GM12878 (cell line): ENCODE results near the gene CSMD2. TPM values are rescaled to one million over a fixed set of nuclear protein-coding genes. Genes with fewer than 3 reads are reported as not detected.

Experiments
- CREM ChIP-seq: IDR thresholded peaks from 2 replicates; pipeline ENCODE4 v1.6.1; 2014; ENCODE audit warnings: antibody characterized with exemption, low read depth
- EP300 ChIP-seq, 2 experiments: fragments of 150-350 bp in 1 of 2; IDR thresholded peaks; 2 replicates each; pipeline ENCODE4 v1.6.1; 2011 to 2012; ENCODE audit warnings: low read depth in 2 of 2, low read length in 2 of 2, borderline replicate concordance in 1 of 2, improper control_type of control experiment in 1 of 2, inconsistent platforms in 1 of 2; ENCODE audit not compliant: control insufficient read depth in 1 of 2
- KAT2A ChIP-seq: conservative IDR thresholded peaks from 2 replicates; pipeline ENCODE4 v1.6.1; 2011; ENCODE audit warnings: low read depth, low read length; ENCODE audit not compliant: control insufficient read depth
- MYB ChIP-seq: fragments of 150-350 bp; IDR thresholded peaks from 2 replicates; pipeline ENCODE4 v1.6.1; 2014; ENCODE audit warnings: mild to moderate bottlenecking, low read depth, low read length, borderline replicate concordance
- PAX8 ChIP-seq: fragments of 450-650 bp; IDR thresholded peaks from 2 replicates; pipeline ENCODE4 v1.6.1; 2017; ENCODE audit warnings: mild to moderate bottlenecking, moderate library complexity
- PML ChIP-seq: IDR thresholded peaks from 2 replicates; pipeline ENCODE4 v1.6.1; 2012; ENCODE audit warnings: low read length, inconsistent platforms
- polyA plus RNA-seq, 11 experiments: library from polyadenylated mRNA; depleted of rRNA in 4 of 11; unstranded in 6 of 11; stranded (reverse) in 5 of 11; fragments of >200 nt; fragmentation: Nextera tagmentation in 4 of 11; fragmentation: Illumina TruSeq in 1 of 11; extraction: Ambion mirVana in 4 of 11; extraction: Trizol in 1 of 11; gene quantifications; 1 replicate in 1 of 11; 2 replicates in 10 of 11; pipeline versions ENCODE4 v1.2.1 to v1.2.3, GENCODE V29; 2011 to 2016; ENCODE audit warnings: inconsistent platforms in 2 of 11, missing spikeins in 2 of 11, low read depth in 1 of 11
- total RNA-seq, 4 experiments: library from RNA; depleted of rRNA in 3 of 4; stranded (reverse); fragments of >200 nt in 3 of 4; fragmentation: Illumina TruSeq in 1 of 4; extraction: Trizol in 1 of 4; gene quantifications; 2 replicates each; pipeline versions ENCODE4 v1.2.1 to v1.2.3, GENCODE V29; 2013 to 2021
- TF ChIP-seq, protein P1 (sequence below): IDR thresholded peaks from 2 replicates; pipeline ENCODE4 v1.6.1; 2012; ENCODE audit warnings: low read length, inconsistent platforms
- TF ChIP-seq, protein P2 (sequence below): fragments of 450-650 bp; IDR thresholded peaks from 2 replicates; pipeline ENCODE4 v1.6.1; 2017; ENCODE audit warnings: mild to moderate bottlenecking, moderate library complexity
- TF ChIP-seq, protein P3 (sequence below): fragments of 450-650 bp; IDR thresholded peaks from 2 replicates; pipeline ENCODE4 v1.6.1; 2017; ENCODE audit warnings: antibody characterized with exemption, mild to moderate bottlenecking, moderate library complexity

The CSMD2 gene
- total and polyA plus RNA-seq, 10 of the 15 experiments (the other 5 are each of a cell fraction or from before 2014, with no cell fraction given): under 0.01 TPM; not detected in 9

DNA sequence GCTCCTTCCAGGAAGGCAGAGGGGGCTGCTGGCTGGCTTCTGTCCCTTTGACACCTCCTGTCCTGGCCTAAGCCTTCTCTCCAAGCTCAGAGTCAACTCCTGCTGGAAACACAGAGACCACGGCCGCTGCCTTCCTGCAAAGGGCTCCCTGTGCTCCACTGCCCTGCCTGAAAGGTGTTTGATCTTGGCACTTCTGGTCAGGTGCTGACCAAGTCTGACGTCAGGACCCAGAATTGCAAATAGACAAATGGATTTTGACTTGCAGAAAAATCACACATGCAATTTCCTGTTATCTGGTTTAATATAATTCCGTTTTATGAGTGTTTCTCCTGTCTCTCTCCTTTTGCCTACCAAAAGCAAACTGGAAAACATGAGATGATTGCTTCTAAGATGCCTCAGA is 387.7 kb downstream of the CSMD2 start (continued):
- TF ChIP-seq, protein P1, sequence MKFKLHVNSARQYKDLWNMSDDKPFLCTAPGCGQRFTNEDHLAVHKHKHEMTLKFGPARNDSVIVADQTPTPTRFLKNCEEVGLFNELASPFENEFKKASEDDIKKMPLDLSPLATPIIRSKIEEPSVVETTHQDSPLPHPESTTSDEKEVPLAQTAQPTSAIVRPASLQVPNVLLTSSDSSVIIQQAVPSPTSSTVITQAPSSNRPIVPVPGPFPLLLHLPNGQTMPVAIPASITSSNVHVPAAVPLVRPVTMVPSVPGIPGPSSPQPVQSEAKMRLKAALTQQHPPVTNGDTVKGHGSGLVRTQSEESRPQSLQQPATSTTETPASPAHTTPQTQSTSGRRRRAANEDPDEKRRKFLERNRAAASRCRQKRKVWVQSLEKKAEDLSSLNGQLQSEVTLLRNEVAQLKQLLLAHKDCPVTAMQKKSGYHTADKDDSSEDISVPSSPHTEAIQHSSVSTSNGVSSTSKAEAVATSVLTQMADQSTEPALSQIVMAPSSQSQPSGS: no peak
- TF ChIP-seq CREM (no peak), MYB (no peak), KAT2A (no peak), PAX8 (no peak), PML (no peak), EP300 (IDR thresholded peaks at IDR 0.05; ENCODE audit: borderline replicate concordance in 1 of 2, control insufficient read depth in 1 of 2, low read depth in 2 of 2, low read length in 2 of 2) (no peak)
- TF ChIP-seq, protein P2, sequence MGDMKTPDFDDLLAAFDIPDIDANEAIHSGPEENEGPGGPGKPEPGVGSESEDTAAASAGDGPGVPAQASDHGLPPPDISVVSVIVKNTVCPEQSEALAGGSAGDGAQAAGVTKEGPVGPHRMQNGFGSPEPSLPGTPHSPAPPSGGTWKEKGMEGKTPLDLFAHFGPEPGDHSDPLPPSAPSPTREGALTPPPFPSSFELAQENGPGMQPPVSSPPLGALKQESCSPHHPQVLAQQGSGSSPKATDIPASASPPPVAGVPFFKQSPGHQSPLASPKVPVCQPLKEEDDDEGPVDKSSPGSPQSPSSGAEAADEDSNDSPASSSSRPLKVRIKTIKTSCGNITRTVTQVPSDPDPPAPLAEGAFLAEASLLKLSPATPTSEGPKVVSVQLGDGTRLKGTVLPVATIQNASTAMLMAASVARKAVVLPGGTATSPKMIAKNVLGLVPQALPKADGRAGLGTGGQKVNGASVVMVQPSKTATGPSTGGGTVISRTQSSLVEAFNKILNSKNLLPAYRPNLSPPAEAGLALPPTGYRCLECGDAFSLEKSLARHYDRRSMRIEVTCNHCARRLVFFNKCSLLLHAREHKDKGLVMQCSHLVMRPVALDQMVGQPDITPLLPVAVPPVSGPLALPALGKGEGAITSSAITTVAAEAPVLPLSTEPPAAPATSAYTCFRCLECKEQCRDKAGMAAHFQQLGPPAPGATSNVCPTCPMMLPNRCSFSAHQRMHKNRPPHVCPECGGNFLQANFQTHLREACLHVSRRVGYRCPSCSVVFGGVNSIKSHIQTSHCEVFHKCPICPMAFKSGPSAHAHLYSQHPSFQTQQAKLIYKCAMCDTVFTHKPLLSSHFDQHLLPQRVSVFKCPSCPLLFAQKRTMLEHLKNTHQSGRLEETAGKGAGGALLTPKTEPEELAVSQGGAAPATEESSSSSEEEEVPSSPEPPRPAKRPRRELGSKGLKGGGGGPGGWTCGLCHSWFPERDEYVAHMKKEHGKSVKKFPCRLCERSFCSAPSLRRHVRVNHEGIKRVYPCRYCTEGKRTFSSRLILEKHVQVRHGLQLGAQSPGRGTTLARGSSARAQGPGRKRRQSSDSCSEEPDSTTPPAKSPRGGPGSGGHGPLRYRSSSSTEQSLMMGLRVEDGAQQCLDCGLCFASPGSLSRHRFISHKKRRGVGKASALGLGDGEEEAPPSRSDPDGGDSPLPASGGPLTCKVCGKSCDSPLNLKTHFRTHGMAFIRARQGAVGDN: no peak
- TF ChIP-seq, protein P3, sequence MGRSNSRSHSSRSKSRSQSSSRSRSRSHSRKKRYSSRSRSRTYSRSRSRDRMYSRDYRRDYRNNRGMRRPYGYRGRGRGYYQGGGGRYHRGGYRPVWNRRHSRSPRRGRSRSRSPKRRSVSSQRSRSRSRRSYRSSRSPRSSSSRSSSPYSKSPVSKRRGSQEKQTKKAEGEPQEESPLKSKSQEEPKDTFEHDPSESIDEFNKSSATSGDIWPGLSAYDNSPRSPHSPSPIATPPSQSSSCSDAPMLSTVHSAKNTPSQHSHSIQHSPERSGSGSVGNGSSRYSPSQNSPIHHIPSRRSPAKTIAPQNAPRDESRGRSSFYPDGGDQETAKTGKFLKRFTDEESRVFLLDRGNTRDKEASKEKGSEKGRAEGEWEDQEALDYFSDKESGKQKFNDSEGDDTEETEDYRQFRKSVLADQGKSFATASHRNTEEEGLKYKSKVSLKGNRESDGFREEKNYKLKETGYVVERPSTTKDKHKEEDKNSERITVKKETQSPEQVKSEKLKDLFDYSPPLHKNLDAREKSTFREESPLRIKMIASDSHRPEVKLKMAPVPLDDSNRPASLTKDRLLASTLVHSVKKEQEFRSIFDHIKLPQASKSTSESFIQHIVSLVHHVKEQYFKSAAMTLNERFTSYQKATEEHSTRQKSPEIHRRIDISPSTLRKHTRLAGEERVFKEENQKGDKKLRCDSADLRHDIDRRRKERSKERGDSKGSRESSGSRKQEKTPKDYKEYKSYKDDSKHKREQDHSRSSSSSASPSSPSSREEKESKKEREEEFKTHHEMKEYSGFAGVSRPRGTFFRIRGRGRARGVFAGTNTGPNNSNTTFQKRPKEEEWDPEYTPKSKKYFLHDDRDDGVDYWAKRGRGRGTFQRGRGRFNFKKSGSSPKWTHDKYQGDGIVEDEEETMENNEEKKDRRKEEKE: no peak
